ELR (cell line): ENCODE measurements around the gene COQ9.

ENCODE experiments used
- DNase-seq: peaks from one replicate; pipeline ENCODE4 v3.0.0-alpha.2; 2015; ENCODE audit warnings: low read depth

COQ9 gene

DNA sequence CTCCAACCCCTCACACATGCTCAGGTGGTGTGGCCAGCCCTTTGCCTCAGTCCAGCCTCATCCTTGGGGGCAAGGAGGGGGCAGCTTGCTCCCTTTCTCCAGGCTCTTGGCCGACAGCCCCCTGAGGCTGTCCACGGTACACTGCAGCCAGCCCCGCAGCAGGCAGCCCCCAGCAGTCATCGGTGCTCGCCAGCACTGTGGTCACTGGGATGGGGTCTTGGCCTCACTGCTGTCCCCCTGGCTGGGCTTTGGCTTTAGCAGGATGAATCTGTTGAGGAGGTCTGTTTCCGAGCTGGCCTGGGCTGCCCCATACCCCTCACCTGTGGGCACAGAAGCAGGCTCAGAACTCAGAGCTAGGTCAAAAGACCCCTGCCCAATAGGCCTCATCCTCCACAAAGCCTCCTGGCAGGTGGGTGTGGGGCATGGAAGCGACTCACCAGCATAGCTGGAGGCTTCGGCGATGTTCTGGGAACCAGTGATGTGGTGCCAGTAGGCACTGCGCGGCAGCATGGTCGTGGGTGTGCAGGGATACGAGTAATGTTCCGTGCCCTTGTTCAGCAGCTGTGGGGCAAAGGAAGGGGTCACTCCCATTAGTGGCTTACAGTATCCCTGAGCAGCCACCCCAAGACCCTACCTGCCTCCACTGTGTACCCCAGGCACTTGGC is 26.0 kb downstream of the COQ9 start:
- no peak for DNase-seq

DNA sequence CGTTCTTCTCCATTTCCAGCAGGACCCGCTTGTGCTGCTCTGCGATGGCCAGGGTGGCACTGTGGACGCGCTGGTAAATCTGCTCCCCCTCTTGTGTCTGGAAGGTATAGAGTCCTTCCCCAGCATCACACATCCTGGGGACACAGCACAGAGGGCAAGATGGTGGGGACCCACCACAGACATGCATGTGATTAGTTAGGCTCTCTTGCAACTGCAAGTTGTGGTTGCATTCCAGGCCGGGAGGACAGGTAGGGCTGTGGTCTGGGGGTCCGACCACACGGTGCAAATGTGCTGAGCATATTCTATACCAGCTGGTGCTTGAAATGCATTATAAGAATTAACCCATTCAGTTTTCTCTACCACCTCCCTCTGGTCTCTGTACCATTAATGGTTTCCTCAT is 26.6 kb downstream of the COQ9 start:
- no peak for DNase-seq

DNA sequence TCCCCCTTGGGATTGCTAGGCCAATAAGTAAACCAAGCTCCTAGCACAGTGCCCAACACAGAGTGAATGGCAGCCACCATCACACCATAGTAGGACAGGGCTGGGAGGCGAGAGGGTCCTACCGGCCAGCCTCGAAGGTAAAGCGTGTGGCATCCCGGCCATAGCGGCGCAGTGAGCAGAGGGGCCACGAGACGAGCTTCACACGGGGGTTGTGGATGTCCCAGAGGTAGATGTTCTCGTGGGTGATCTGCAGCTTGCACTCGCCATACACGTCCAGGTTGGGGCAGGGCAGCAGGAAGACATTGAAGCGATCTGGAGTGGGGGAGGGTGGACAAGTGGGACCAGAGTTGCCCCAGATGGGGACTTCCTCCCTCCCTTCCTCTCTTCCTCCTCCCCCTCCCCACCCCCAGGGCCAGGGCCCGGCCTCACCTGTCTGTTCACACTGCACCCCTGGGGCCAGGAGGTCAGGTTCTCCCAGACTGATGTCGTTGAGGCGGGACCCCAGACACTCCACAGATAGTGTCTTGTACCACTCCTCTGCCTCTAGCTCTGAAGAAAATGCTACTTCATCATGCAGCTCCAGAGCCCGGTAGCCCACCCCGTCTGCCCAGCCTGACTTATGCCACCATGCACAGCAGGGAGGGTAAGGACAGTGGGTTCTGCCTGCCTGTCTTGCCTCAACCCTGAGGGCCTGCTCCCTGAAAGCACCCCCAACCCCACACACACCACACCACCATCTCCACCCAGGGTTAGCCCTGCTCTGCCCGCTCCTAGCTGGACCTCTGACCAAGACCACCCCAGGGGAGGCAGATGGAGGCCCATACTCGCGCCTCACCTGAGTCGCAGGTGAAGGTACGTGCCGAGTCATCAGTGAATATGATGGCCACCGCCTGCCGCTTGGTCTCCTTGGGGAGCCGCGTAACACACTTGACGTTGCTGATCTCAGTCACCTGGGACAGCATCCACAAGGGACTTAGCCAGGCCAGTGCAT is 27.7 kb downstream of the COQ9 start:
- no peak for DNase-seq

DNA sequence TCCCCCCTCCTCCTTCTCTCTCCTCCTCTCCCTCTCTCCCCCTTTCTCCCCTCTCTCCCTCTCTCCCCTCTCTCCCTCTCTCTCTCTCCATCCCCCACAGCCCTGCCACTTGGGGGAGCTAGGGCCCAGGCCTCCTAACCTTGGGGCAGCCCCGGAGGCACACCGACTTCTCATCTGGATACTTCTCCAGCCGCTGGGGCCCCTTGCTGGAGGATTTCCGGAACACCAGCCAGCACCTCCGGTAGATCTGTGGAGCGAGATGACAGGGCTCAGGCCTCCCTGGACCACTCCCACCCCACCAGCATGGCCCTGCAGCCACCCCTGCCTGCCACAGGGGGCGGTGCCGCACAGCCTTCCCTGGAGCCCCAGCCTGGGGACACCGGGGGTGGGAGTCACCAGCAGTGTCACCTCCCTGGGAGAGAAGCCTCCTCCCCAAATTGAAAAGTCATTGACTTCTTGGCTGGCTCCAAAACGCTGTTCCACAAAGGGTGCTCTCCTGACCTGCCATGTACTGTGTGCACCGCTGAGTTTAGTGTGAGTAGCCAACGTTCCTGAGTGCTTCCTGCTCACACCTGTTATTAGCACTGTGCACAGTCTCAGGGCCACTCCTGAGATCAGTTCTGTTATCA is 28.5 kb downstream of the COQ9 start:
- DNase-seq, result peak; percentile 59

DNA sequence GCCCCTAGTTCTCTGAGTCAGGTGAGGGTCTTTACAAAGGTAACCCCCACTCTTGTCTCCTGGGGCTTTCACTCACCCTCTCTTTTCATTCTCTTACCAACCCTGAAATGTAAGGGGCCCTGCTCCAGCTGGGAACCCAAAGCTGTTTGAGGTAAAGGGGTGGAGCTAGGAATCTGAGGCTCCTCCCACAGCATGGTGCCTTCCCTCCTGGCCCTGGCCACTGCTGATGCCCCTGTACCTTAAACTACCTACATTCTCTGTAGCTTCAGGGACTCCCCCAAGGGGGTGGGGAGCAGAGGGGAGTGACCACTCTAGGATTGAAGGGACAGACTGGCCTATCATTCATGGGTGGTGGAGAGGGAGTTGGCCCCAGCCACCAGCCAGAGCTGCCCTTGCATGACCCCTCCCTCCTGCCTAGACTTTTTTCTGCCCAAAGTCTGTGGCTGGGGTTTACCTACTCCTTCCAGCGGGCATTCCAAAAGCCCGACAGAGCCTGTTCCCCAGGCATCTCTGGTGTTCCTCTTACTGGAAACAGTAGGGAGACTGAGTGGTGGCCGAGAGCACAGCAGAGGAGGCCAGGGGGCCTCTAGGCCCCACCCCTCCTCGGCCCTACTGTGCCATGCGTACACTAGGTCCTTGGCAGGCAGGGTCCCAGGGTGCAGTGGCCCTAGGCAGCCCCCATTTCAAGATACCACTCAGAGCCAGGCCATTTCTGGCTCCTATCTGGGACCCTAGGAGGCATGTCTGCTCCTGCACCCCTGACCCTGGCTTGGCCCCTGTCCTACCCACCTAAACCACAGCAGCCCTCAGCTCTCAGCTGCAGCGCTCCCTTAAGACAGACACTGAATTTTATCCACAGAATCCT is 29.5 kb downstream of the COQ9 start:
- no peak for DNase-seq

DNA sequence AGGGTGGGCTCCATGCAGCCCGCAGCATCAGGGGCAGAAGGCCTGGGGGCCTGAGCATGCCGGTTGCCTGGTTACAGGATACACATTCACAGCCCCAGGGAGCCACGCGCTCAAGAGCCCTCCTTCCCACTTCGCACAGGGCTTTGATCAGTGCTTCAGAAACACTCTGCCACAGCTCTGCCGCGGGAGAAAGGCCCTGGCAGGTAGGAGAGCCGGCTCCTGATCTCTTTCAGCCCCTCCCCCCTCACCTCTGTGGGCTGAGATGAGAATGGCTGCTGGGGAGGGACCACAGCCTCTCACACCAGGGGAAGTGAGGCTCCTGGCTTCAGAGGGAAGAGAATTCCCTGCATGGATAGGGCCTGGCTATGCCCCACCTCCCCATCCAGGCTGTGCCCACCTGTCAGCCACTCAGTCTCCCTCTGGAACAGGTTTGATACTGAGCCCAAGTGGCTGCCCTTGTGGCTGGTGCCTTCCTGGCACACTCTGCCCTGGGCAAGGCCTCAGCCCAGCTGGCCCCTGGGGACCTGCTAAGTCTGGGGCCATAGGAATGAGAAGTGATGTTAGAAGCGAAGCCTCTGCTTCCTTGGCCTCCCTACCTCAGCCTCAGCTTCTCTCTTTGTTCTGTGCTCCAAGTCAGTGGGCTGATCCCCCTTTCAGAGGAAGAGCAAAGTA is 30.4 kb downstream of the COQ9 start:
- DNase-seq, result no peak

DNA sequence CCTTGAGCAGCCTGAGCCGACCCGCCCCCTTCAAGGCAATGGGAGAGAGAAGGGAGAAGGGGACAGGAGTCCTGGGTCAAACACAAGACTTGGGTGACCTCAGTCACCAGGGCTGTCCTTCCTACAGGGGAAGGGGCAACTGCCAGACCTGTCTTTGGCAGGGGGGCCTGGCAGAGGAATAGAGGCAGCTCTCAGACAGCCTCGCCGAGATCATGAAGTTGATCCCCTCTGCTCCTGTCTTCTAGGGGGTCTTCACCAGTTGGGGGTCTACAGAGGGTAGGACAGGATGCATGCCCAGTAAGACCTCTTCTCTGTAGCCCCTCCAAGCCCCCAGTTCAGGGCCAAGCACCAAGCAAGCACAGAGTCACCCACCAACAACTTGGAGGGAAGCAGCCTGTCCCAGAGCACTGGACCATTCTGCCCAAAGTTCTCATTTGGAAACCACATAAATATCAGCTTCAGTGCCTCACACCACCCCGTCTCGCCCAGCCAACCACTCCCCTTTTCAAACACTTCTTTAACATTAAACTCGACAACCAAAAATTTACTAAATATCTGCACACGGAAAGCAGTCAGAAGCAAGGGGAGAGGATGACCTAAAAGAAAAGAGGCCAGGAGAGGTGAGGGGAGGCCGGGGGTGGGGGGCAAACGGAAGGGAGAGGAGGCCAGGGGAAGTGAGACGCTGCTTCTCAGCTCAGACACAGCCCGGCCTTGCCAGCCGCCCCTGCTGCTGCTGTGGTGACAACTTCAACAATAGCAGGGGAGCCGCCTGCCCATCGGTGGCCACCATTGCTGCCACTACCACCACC is 31.3 kb downstream of the COQ9 start:
- no peak for DNase-seq

DNA sequence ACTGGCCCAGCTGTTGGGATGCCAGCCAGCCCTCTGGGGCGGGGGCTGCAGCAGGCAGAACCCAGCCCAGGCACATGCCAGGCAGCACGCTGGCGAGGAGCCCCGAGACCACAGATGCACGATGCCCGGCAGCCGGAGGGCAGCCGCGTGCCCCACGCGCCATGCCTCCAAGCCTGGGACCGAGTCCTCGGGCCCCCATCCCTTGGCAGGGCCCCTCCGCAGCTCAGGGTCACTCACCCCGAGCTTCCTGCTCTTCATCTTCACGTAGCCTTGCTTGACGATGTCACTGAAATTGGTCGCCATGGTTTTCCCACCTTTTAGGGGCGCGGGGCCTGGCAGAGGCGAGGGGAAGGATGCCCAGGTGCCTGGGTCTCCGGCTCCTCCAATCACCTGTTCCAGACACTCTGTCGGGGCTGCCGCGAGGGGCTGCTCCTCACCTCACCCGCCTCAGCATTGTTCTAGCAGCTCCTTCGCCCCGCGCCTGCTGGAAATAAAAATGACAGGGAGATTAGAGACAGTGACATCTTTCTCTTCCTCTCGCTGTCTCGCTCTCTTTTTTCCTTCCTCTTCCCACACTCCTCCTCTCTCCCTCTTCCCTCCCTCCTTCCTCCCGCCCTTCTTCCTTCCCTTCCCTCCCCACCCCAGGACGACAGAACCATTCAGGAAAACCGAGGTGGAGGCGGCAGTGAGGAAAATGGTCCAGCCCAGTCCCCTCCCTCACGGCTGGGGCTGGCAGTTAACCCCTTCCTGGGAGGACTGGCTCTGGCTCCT is 32.1 kb downstream of the COQ9 start:
- DNase-seq, result peak; percentile 66

DNA sequence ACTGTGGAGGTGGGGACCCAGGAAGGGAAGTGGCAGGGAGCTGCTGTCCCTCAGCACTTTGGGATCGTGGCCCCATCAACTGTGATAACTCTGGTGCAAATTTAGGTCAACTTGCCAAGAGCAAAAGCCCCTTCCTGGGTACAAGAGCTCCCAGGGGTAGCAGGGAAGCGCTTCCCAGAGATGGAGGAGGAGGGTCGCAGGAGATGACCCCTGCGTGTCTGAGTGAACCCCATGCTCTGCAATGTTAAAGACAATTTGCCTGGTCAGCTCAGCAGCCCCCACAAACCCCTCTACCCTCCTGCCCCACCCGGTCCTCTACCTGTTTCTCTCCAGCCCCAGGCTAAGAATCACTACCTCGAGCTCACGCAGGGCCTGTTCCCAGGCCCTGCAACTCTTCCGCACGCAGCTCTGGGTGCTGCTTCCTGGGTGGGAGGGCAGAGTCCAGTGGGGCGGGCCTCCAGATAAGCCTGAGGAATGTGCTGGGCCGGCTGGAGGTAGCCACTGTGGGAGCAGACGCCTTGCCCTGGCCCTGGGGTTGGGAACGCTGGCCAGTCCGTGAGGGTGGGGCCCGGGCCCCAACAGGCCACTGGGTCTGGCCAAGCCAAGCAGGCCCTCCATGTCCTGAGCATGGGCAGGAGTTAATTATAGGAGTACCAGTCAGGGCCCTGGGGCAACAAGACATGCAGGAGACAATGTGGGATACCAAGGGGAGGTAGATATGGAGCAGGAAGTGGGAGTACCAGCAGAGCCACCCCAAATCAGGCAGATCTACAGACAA is 32.9 kb downstream of the COQ9 start:
- DNase-seq, result peak; percentile 68

DNA sequence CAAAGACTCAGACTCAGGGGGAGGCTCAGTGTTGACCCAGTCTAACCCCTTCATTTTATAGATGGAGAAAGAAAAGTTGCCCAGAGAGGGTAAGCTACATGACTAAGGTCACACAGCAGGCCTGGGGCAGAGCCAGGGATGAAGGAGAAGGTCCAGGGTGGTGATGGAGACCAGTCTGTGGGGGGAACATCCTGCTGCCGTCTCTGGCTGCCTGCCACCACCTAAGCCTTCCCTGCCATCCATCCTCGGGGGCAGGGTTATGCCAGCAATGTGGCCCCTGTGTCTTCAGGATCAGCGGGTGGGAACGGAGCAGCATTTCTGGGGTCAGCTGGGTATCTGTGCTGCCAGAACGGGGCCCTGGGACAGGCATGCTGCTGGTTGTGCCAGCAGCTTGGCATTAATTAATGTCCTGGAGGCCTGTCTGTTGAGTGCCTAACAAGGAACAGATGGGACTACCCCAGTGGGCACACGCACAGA is 33.5 kb downstream of the COQ9 start:
- DNase-seq, result no peak

DNA sequence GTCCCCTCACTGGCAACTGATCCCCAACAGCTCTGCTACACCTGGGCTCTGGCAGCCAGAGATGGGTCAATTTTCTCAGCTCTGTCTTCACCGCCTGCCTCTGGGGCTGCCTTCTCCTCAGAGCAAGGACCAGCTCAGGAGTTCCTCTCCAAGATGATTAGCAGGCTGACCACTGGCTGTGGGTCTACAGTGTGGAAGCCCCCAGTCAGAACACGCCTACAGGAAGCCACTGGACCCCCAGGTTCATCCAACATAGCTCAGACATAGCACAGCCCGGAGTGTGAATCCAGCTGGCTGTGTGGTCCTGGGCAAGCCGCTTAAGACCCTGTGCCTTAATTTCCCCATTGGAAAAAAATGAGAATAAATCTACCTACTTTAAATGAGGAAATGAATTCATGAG is 34.1 kb downstream of the COQ9 start:
- DNase-seq, result no peak

DNA sequence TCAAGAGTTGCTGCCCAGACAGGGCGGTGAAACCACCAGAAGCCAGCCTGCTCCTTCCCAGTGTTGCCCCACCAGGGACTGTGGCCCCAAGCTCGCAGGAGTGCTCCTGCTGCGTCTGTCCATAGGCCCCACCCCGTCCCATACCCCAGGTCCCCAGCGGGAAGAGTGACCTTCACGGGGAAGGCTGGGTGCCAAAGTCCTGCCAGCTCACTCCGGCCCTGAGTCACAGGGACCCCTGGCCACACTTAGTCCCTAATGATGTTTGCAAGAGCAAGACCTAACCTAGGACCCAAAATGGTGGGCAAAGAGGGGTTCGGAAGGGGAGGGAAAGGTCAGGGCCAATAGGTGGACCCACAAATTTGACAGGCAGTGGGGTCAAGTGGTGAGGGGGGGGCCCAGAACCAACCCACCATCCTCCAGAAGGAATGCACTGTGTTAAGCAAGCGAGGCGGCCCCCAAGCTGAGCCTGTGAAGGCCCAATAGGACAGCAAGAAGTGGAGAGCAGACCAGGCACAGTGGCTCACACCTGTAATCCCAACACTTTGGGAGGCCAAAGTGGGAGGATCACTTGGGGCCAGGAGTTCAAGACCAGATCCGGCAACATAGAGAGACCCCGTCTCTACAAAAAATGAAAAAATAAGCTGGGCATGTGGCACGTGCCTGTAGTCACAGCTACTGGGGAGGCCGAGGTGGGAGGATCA is 35.7 kb downstream of the COQ9 start:
- DNase-seq, result no peak

DNA sequence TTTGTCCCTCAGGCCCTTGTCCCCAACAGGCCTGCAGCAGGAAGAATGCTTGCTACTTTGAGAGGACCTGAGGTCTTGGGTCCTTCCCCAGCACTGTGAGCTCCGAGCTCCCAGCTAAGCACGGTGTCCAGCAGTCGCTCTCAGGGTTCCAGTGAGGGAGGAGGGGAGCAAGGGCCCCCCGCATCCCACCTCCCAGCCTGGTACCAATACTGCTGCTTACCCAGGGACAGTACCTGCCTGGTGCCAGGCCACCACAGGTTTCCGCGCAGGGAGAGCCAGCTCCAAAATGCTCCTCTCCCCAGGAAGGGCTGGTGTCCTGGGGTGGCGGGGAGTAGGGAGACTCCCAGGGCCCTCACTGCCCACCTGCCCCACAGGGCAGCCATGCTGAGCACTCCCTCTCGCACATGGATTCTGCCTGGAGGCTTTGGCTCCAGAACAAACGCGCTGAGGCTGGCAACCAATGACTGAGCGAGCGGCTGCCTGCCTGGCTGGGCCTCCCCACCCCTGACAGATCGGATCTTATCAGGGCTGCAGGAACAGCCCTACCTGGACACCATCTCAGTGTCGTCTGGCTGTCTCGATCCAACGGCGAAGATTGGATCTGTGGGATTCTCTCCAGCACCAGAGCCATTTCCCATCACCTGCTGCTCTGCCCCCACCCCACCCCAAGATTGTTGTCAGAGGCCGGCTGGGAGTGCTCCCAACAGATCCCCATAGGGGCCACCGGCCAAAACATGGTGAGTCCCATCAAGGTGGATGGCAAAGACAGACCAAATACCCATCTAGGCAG is 36.6 kb downstream of the COQ9 start:
- no peak for DNase-seq

DNA sequence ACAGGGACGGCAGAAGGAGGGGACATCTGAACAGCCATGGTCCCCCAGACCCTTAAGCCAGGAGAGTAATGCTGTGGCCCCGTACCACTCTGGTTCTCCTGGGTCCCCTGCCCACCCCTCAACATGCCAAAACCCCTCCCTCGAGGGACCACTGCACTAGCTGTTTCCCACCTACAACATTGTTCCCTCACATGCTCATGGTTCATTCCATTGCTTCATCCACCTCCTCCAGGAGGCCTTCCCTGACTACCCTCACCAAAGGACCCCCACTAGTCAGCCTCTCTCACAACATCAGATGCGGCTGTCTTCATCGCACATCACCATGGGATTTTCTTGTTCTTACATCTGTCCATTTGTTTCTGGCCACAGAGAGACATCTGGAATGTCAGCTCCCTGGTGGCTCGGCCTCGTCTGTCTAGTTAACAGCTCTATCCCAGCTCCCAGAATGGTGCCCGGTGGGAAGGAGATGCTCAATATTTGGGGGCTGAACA is 37.3 kb downstream of the COQ9 start:
- no peak for DNase-seq

DNA sequence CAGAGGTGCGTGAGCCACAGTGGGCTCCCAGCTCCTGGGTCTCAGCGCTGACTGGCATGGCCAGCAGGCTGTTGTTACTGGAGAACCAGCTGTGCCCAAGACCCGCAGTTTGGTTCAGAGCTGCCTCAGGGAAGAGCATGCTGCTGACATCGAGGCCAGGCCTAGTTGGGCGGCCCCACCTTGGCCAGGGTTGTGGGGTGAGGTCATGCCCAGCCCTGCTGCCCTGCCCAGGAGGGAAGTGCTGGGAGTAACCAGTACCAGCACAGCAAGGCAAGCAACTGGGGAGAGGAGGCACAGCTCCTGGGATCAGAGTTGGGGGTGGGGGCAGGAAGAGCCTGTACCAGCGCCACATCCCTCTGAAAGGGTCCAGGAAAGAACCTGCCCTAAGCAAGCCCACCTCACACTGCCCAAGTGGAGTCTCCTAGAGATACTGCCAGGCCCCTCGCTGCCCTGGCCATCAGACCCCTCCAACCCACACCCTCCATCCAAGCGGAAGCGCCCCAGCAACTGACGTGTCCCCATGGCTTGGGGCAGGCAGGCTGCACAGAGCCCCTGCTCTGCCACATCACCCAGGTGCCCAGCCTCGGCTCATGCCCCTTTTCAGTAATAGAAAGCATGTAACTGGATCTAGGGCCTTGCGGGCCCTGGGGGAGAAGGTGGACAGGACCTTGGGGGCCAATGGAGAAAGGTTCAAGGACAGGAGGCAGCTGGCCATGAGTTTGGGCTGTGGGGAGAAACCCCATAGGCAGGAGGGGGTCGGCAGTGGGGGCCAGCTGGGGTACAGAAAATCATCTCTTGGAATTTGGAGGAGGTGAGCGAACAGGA is 38.0 kb downstream of the COQ9 start:
- DNase-seq, result no peak
